ENCODE results near the gene DTNB. TPM values are rescaled to one million over a fixed set of nuclear protein-coding genes. Genes with fewer than 3 reads are reported as not detected.

The DTNB gene
- total RNA-seq, 1 experiment from 2014 or later = 51.9 TPM

DNA sequence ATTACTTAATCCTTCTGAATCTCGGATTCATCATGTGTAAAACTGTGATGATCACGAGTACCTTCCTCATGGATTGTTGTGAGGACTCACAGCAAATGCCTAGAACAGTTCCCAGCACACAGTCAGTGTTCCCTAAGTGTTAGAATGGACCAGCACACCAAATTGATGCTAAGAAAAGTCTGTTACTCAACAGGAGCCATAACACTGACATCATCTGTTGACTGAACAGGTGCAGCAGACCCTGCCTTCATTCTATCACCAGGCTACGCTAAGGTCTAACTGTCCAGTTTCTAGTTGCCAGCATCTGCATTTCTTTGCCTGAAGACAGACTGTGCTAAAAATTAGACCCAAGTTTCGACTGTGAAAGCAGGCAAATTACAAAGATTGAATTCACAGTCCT is 18.6 kb downstream of the DTNB start:
- no peak for TF ChIP-seq EZH2 (IDR thresholded peaks at IDR 0.05; ENCODE audit: low read depth)
- TF ChIP-seq, protein P1, sequence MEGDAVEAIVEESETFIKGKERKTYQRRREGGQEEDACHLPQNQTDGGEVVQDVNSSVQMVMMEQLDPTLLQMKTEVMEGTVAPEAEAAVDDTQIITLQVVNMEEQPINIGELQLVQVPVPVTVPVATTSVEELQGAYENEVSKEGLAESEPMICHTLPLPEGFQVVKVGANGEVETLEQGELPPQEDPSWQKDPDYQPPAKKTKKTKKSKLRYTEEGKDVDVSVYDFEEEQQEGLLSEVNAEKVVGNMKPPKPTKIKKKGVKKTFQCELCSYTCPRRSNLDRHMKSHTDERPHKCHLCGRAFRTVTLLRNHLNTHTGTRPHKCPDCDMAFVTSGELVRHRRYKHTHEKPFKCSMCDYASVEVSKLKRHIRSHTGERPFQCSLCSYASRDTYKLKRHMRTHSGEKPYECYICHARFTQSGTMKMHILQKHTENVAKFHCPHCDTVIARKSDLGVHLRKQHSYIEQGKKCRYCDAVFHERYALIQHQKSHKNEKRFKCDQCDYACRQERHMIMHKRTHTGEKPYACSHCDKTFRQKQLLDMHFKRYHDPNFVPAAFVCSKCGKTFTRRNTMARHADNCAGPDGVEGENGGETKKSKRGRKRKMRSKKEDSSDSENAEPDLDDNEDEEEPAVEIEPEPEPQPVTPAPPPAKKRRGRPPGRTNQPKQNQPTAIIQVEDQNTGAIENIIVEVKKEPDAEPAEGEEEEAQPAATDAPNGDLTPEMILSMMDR (conservative IDR thresholded peaks at IDR 0.05) = no peak
- H3F3A ChIP-seq (ENCODE audit: insufficient read depth, low read depth) = no peaks in the 10 kb centered on the region; the same call in 1 of the 2 replicates
- H3K9me2 ChIP-seq (ENCODE audit: insufficient read depth) = no peaks in the 10 kb centered on the region
- no peaks in the 10 kb centered on the region for H3K4me1 ChIP-seq (replicated peaks; ENCODE audit: insufficient read depth)
- no peak overlapping the region for H3K4me3 ChIP-seq
- H3K9me3 ChIP-seq (ENCODE audit: insufficient read depth, low read depth) = no peaks in the 10 kb centered on the region
- H2AFZ ChIP-seq = no peak overlapping the region
- no peak overlapping the region for H3K27ac ChIP-seq
- H4K20me1 ChIP-seq (ENCODE audit: insufficient read depth) = no peaks in the 10 kb centered on the region
- ChIA-PET POLR2A (ENCODE audit: unreplicated experiment) (no interaction called here), CTCF (no interaction called here)
- intact Hi-C loops (cut with micrococcal nuclease; ENCODE audit: unreplicated experiment) = no loop called here
- H3K36me3 ChIP-seq (ENCODE audit: low read depth) = 0 out of 2 replicates have a peak, but pooled peaks cover 11% of the 10 kb centered on the region
- peaks cover 39% of the 10 kb centered on the region for H3K79me2 ChIP-seq (ENCODE audit: low read depth)
- BruUV-seq (replicated peaks) = no TSS peak
- no peak overlapping the region for H3K4me2 ChIP-seq
- DNase-seq = no peak
- H3K27me3 ChIP-seq (ENCODE audit: insufficient read depth, low read depth) = no peaks in the 10 kb centered on the region

DNA sequence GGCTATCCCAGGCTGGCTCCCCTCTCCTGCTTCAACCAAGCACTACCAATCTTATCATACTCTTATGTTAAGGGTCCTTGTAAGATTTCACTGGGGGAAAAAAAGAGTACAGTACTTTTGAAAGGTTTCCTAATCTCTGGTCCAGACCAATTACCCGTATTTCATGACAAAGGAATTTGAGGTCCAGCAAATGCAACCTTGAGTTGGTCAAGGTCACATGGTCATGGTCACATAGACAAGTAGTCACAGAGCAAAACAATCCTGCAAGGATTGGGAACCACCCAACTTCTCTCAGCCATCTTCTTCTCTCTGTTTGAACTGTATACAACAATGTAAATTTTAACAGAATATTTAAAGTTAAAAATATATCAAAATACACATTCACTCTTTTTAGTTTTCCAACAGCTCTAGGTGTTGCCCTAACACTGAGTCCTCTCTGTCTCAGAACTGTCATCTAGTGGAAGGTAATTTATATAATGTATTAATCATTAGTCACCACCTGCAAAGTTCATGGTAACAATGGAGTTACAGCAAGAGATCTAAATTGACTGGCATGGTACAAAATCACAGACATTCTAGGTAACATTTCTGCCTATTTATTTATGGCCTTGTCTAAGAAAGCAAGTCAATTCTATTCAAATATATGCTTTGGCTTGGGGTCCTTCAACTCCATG is 21.5 kb downstream of the DTNB start:
- intact Hi-C loops (cut with micrococcal nuclease; ENCODE audit: unreplicated experiment) = no loop called here
- DNase-seq = no peak

DNA sequence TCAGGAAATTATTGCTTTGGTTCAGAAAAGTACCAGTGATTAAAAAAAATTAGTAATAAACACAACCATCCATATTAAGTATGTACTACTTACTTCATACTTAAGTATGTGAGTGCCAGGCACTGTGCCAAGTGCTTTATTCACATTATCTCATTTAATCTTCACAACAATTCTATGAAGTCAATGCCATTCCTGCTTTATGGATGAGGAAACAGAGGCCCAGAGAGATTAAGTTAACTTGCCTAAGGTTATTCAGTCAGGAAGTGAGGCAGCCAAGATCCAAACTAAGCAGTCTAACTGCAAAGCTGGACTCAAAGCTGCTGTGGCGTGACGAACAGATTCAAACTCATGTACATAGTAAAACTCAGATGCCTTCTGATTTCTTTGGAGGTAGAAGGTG is 22.3 kb downstream of the DTNB start:
- H3K4me3 ChIP-seq = no peak overlapping the region
- no peaks in the 10 kb centered on the region for H3K27me3 ChIP-seq (ENCODE audit: insufficient read depth, low read depth)
- no peak for DNase-seq
- H3K9me2 ChIP-seq (ENCODE audit: insufficient read depth) = 0 out of 2 replicates have a peak, but pooled peaks cover 5% of the 10 kb centered on the region
- H3K9me3 ChIP-seq (ENCODE audit: insufficient read depth, low read depth) = no peaks in the 10 kb centered on the region
- no peak for TF ChIP-seq EZH2 (IDR thresholded peaks at IDR 0.05; ENCODE audit: low read depth)
- TF ChIP-seq, protein P1 (conservative IDR thresholded peaks at IDR 0.05) = no peak
- intact Hi-C loops (cut with micrococcal nuclease; ENCODE audit: unreplicated experiment) = no loop called here
- no peaks in the 10 kb centered on the region for H3K4me1 ChIP-seq (replicated peaks; ENCODE audit: insufficient read depth)
- H3K79me2 ChIP-seq (ENCODE audit: low read depth) = peaks cover 6% of the 10 kb centered on the region; the same call in 1 of the 2 replicates
- ChIA-PET CTCF (no interaction called here), POLR2A (ENCODE audit: unreplicated experiment) (no interaction called here)
- no peak overlapping the region for H2AFZ ChIP-seq
- no peak overlapping the region for H3K4me2 ChIP-seq
- no peak overlapping the region for H3K27ac ChIP-seq
- BruUV-seq (replicated peaks) = no TSS peak
- H4K20me1 ChIP-seq (ENCODE audit: insufficient read depth) = no peaks in the 10 kb centered on the region
- H3K36me3 ChIP-seq (ENCODE audit: low read depth) = 0 out of 2 replicates have a peak, but pooled peaks cover 16% of the 10 kb centered on the region
- H3F3A ChIP-seq (ENCODE audit: insufficient read depth, low read depth) = no peaks in the 10 kb centered on the region; the same call in 1 of the 2 replicates

More for the DNA sequence above, 21.5 kb downstream of the DTNB start:
- no TSS peak for BruUV-seq (replicated peaks)
- no peaks in the 10 kb centered on the region; the same call in 1 of the 2 replicates for H3F3A ChIP-seq (ENCODE audit: insufficient read depth, low read depth)
- no peaks in the 10 kb centered on the region for H3K27me3 ChIP-seq (ENCODE audit: insufficient read depth, low read depth)
- H3K27ac ChIP-seq = no peak overlapping the region
- ChIA-PET CTCF (interaction anchor here (0.6 kb wide), 3 partner anchors 8 to 131 kb away, joined by 3 to 4 read pairs (median 4); no protein-coding TSS in a partner anchor), POLR2A (ENCODE audit: unreplicated experiment) (no interaction called here)
- H4K20me1 ChIP-seq (ENCODE audit: insufficient read depth) = no peaks in the 10 kb centered on the region
- no peak overlapping the region for H3K4me2 ChIP-seq
- H3K9me2 ChIP-seq (ENCODE audit: insufficient read depth) = 0 out of 2 replicates have a peak, but pooled peaks cover 2% of the 10 kb centered on the region
- H3K79me2 ChIP-seq (ENCODE audit: low read depth) = peaks cover 14% of the 10 kb centered on the region
- no peak overlapping the region for H3K4me3 ChIP-seq
- H3K4me1 ChIP-seq (replicated peaks; ENCODE audit: insufficient read depth) = no peaks in the 10 kb centered on the region
- H3K9me3 ChIP-seq (ENCODE audit: insufficient read depth, low read depth) = no peaks in the 10 kb centered on the region
- no peak overlapping the region for H2AFZ ChIP-seq
- H3K36me3 ChIP-seq (ENCODE audit: low read depth) = 0 out of 2 replicates have a peak, but pooled peaks cover 16% of the 10 kb centered on the region
- TF ChIP-seq, protein P1 (conservative IDR thresholded peaks at IDR 0.05) = no peak
- no peak for TF ChIP-seq EZH2 (IDR thresholded peaks at IDR 0.05; ENCODE audit: low read depth)

All from PC-9 (cell line).